GM10266 (cell line): Measurements from ENCODE around the gene CRACR2A.

Source experiments
- DNase-seq: peaks from one replicate; pipeline ENCODE4 v3.0.0; 2012; ENCODE audit errors: extremely low spot score
- CTCF ChIP-seq: IDR thresholded peaks from 2 replicates; pipeline ENCODE4 v1.5.1; 2012; ENCODE audit warnings: mild to moderate bottlenecking, low read depth; ENCODE audit not compliant: control insufficient read depth, insufficient read depth; ENCODE audit errors: missing control alignments

CRACR2A gene

GRCh38 chr12:3732901-3733300, 20.0 kb downstream of the CRACR2A start:
- DNase-seq: no peak
- TF ChIP-seq CTCF: no peak

GRCh38 chr12:3730111-3730510, 22.8 kb downstream of the CRACR2A start:
- no peak for TF ChIP-seq CTCF

GRCh38 chr12:3728686-3729085, 24.2 kb downstream of the CRACR2A start:
- DNase-seq: no peak
- no peak for TF ChIP-seq CTCF

More at GRCh38 chr12:3730111-3730510, 22.8 kb downstream of the CRACR2A start:
- DNase-seq: no peak

GRCh38 chr12:3727877-3728632, 24.9 kb downstream of the CRACR2A start:
- no peak for TF ChIP-seq CTCF

GRCh38 chr12:3727354-3727753, 25.6 kb downstream of the CRACR2A start:
- no peak for DNase-seq
- TF ChIP-seq CTCF: no peak

More at GRCh38 chr12:3727877-3728632, 24.9 kb downstream of the CRACR2A start:
- DNase-seq: peak; percentile 67

GRCh38 chr12:3726456-3726855, 26.5 kb downstream of the CRACR2A start:
- no peak for DNase-seq
- no peak for TF ChIP-seq CTCF

GRCh38 chr12:3725388-3726115, 27.4 kb downstream of the CRACR2A start:
- TF ChIP-seq CTCF: no peak
- DNase-seq: no peak
